Parathyroid adenoma (tissue), 2 donors: ENCODE data around the gene AKT3.

Experiments used
- H2AFZ ChIP-seq: fragments of 300-600 bp; sonication (generic); one replicate; pipeline ENCODE4 v1.7.0; 2017; ENCODE audit warnings: antibody characterized with exemption, mild to moderate bottlenecking
- H3K27ac ChIP-seq: fragments of 300-600 bp; sonication (generic); one replicate; pipeline ENCODE4 v1.7.0; 2017
- H3K27me3 ChIP-seq: fragments of 300-600 bp; sonication (generic); one replicate; pipeline ENCODE4 v1.7.0; 2017; ENCODE audit warnings: low read length; ENCODE audit not compliant: control insufficient read depth, insufficient read depth
- H3K36me3 ChIP-seq: fragments of 300-600 bp; sonication (generic); one replicate; pipeline ENCODE4 v1.7.0; 2017; ENCODE audit warnings: low read length; ENCODE audit not compliant: control insufficient read depth, insufficient read depth
- H3K4me1 ChIP-seq: fragments of 300-600 bp; sonication (generic); one replicate; pipeline ENCODE4 v1.7.0; 2017; ENCODE audit warnings: control low read depth
- H3K4me2 ChIP-seq: fragments of 300-600 bp; sonication (generic); one replicate; pipeline ENCODE4 v1.7.0; 2017; ENCODE audit warnings: low read length
- H3K4me3 ChIP-seq: fragments of 300-600 bp; sonication (generic); one replicate; pipeline ENCODE4 v1.7.0; 2017; ENCODE audit warnings: low read depth, low read length
- H3K79me2 ChIP-seq: fragments of 300-600 bp; sonication (generic); one replicate; pipeline ENCODE4 v1.7.0; 2017; ENCODE audit warnings: control low read depth
- H3K9ac ChIP-seq: fragments of 300-600 bp; sonication (generic); one replicate; pipeline ENCODE4 v1.7.0; 2017; ENCODE audit warnings: mild to moderate bottlenecking
- H3K9me3 ChIP-seq: fragments of 300-600 bp; sonication (generic); one replicate; pipeline ENCODE4 v1.7.0; 2017; ENCODE audit warnings: low read length; ENCODE audit not compliant: control insufficient read depth
- TF ChIP-seq, protein P1 (sequence below): fragments of 300-600 bp; sonication (generic); IDR thresholded peaks from one replicate; pipeline ENCODE4 v1.7.0; 2017; ENCODE audit warnings: antibody characterized with exemption, mild to moderate bottlenecking
- donor health status: primary hyperparathyroidism.

AKT3 gene

GRCh38 chr1:243723458-243724043 is 126.5 kb downstream of the AKT3 start:
- TF ChIP-seq, protein P1, sequence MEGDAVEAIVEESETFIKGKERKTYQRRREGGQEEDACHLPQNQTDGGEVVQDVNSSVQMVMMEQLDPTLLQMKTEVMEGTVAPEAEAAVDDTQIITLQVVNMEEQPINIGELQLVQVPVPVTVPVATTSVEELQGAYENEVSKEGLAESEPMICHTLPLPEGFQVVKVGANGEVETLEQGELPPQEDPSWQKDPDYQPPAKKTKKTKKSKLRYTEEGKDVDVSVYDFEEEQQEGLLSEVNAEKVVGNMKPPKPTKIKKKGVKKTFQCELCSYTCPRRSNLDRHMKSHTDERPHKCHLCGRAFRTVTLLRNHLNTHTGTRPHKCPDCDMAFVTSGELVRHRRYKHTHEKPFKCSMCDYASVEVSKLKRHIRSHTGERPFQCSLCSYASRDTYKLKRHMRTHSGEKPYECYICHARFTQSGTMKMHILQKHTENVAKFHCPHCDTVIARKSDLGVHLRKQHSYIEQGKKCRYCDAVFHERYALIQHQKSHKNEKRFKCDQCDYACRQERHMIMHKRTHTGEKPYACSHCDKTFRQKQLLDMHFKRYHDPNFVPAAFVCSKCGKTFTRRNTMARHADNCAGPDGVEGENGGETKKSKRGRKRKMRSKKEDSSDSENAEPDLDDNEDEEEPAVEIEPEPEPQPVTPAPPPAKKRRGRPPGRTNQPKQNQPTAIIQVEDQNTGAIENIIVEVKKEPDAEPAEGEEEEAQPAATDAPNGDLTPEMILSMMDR, result no peak
- Histone ChIP-seq H3K9me3 (no peaks in the 10 kb centered on the region), H3K79me2 (peaks cover 6% of the 10 kb centered on the region), H3K27me3 (no peaks in the 10 kb centered on the region), H3K36me3 (no peaks in the 10 kb centered on the region), H3K27ac (no peak overlapping the region), H3K9ac (no peak overlapping the region), H2AFZ (no peak overlapping the region), H3K4me3 (no peak overlapping the region), H3K4me2 (no peak overlapping the region), H3K4me1 (no peaks in the 10 kb centered on the region)

GRCh38 chr1:243723050-243723449 is 127.0 kb downstream of the AKT3 start:
- Histone ChIP-seq H3K79me2 (peaks cover 6% of the 10 kb centered on the region), H3K4me1 (no peaks in the 10 kb centered on the region), H3K9me3 (no peaks in the 10 kb centered on the region), H3K4me3 (no peak overlapping the region), H2AFZ (no peak overlapping the region), H3K27ac (no peak overlapping the region), H3K27me3 (no peaks in the 10 kb centered on the region), H3K9ac (no peak overlapping the region), H3K4me2 (no peak overlapping the region), H3K36me3 (no peaks in the 10 kb centered on the region)
- TF ChIP-seq, protein P1, result no peak

- H2AFZ ChIP-seq, result no peak overlapping the region
- TF ChIP-seq, protein P1, result no peak
Observed at GRCh38 chr1:243719476-243719875, 130.6 kb downstream of the AKT3 start.

DNA sequence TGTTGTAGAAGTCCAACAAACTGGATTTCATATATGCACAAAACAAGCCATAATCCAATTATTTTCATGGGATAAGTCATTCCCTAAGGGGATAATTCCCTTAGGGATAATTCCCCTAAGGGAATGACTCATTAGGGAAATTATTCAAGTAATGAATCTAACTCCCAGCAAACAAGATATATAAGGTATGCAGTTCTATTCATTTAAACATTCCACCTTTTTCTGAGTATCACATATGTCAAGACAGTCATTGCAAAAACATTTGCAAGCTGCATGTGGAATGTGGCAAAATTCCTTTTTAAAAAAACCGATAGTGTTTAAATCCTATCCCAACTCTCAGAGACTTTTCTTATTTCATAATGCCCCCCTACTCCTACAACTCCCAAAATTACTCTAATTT is 131.2 kb downstream of the AKT3 start:
- no peak overlapping the region for H3K4me2 ChIP-seq
- H3K9me3 ChIP-seq, result no peaks in the 10 kb centered on the region
- TF ChIP-seq, protein P1, result no peak
- no peaks in the 10 kb centered on the region for H3K36me3 ChIP-seq
- no peak overlapping the region for H3K9ac ChIP-seq
- H3K27me3 ChIP-seq, result no peaks in the 10 kb centered on the region
- no peak overlapping the region for H3K27ac ChIP-seq
- no peak overlapping the region for H2AFZ ChIP-seq
- H3K4me3 ChIP-seq, result no peak overlapping the region
- H3K79me2 ChIP-seq, result peaks cover 6% of the 10 kb centered on the region
- H3K4me1 ChIP-seq, result peaks cover 3% of the 10 kb centered on the region

More at GRCh38 chr1:243719476-243719875, 130.6 kb downstream of the AKT3 start:
- H3K79me2 ChIP-seq, result peaks cover 6% of the 10 kb centered on the region
- H3K4me2 ChIP-seq, result no peak overlapping the region
- no peaks in the 10 kb centered on the region for H3K9me3 ChIP-seq
- no peaks in the 10 kb centered on the region for H3K27me3 ChIP-seq
- H3K4me3 ChIP-seq, result no peak overlapping the region
- no peak overlapping the region for H3K9ac ChIP-seq
- peaks cover 3% of the 10 kb centered on the region for H3K4me1 ChIP-seq
- no peak overlapping the region for H3K27ac ChIP-seq
- no peaks in the 10 kb centered on the region for H3K36me3 ChIP-seq

DNA sequence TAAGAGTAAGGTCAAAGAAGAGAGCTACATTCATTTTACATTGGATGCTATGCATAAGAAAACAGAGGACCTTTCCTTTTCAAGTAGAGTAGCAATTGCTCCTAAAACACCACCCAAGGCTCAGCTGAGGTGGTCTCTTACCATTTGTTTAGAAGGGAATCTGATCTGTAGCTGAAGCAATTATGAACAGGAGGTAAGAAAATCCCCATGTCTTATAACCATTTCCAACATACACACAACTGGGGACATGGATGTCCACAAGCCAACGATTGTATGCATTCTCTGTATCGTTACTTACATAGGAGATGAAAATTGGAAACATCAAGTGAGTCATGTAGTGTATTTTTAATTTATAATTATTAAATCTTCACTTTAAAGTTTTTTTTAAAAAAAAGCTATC is 132.0 kb downstream of the AKT3 start:
- H2AFZ ChIP-seq, result no peak overlapping the region
- no peaks in the 10 kb centered on the region for H3K9me3 ChIP-seq
- peaks cover 6% of the 10 kb centered on the region for H3K79me2 ChIP-seq
- no peak overlapping the region for H3K4me2 ChIP-seq
- TF ChIP-seq, protein P1, result no peak
- no peak overlapping the region for H3K4me3 ChIP-seq
- no peak overlapping the region for H3K27ac ChIP-seq
- H3K36me3 ChIP-seq, result no peaks in the 10 kb centered on the region
- no peak overlapping the region for H3K9ac ChIP-seq
- peaks cover 3% of the 10 kb centered on the region for H3K4me1 ChIP-seq
- H3K27me3 ChIP-seq, result no peaks in the 10 kb centered on the region
